Activated CD4-positive, CD25-positive, alpha-beta regulatory T cell treated with anti-CD3 and anti-CD28 coated beads, Interleukin-2, amount 50 U/mL, for 24 hours (primary cell): ENCODE data around the gene C11orf68.

ENCODE experiments used
- ATAC-seq, 2 donors: fragments of 150-1000 bp; cut with Tn5 transposase; one replicate each; pipeline ENCODE4 v1.10.0; 2021; ENCODE audit warnings: mild to moderate bottlenecking in 1 of 2, moderate library complexity in 1 of 2

C11orf68 gene

GRCh38 chr11:65944191-65944590 lies 25.3 kb upstream of the C11orf68 start:
- no peak for ATAC-seq

- ATAC-seq: no peak
These were observed 23.7 kb upstream of the C11orf68 start for GRCh38 chr11:65942531-65942930.

- ATAC-seq: no peak
These were observed 23.0 kb upstream of the C11orf68 start for GRCh38 chr11:65941720-65942310.

- ATAC-seq: no peak
These were observed 18.9 kb upstream of the C11orf68 start for GRCh38 chr11:65937766-65938165.

- ATAC-seq: no peak
These were observed 15.2 kb upstream of the C11orf68 start for GRCh38 chr11:65934014-65934413.

- ATAC-seq: no peak
These were observed 13.7 kb upstream of the C11orf68 start for GRCh38 chr11:65932558-65932919.

- ATAC-seq: no peak
These were observed 13.1 kb upstream of the C11orf68 start for GRCh38 chr11:65931773-65932557.

- no peak for ATAC-seq
These were observed 9.8 kb upstream of the C11orf68 start for GRCh38 chr11:65928667-65929066.

- ATAC-seq: peak; percentile 91 to 94
These were observed 9.1 kb upstream of the C11orf68 start for GRCh38 chr11:65927904-65928397.

- no peak for ATAC-seq
These were observed 6.5 kb upstream of the C11orf68 start for GRCh38 chr11:65925397-65925796.

- ATAC-seq: no peak
These were observed 3.7 kb upstream of the C11orf68 start for GRCh38 chr11:65922565-65922964.

GRCh38 chr11:65921876-65922275 lies 3.0 kb upstream of the C11orf68 start:
- ATAC-seq: no peak

- ATAC-seq: no peak
These were observed 2.2 kb upstream of the C11orf68 start for GRCh38 chr11:65921033-65921555.

GRCh38 chr11:65920372-65920802 lies 1.5 kb upstream of the C11orf68 start:
- no peak for ATAC-seq

- ATAC-seq: peak; percentile 35 to 44
These were observed 910 bp upstream of the C11orf68 start for GRCh38 chr11:65919573-65920371.

- peak; percentile 94 to 96 for ATAC-seq
These were observed 295 bp upstream of the C11orf68 start, which contains the start of gene DRAP1 for GRCh38 chr11:65919141-65919572. DRAP1 (plus strand) TSS chr11:65919426; CDS start chr11:65919502, 76 bp downstream.

- no peak for ATAC-seq
These were observed 1.2 kb downstream of the C11orf68 start for GRCh38 chr11:65917434-65918210.

- no peak for ATAC-seq
These were observed 1.8 kb downstream of the C11orf68 start for GRCh38 chr11:65917077-65917433.

GRCh38 chr11:65916391-65916790 lies 2.5 kb downstream of the C11orf68 start:
- ATAC-seq: no peak

- ATAC-seq: no peak
These were observed 3.0 kb downstream of the C11orf68 start for GRCh38 chr11:65915821-65916251.

- no peak for ATAC-seq
These were observed 3.6 kb downstream of the C11orf68 start for GRCh38 chr11:65915101-65915820.
